K562 (cell line): ENCODE results near the gene ATP6V1F. TPM values are rescaled to one million over a fixed set of nuclear protein-coding genes. Genes with fewer than 3 reads are reported as not detected.

ENCODE experiments used
- CCAR2 ChIP-seq: fragments of 200-400 bp; formaldehyde crosslinking; IDR thresholded peaks from 2 replicates; pipeline ENCODE4 v1.6.1; 2017; ENCODE audit warnings: mild to moderate bottlenecking, low read depth, low read length
- CTCF ChIP-seq, 3 experiments: IDR thresholded peaks in 2 of 3; conservative IDR thresholded peaks in 1 of 3; 2 replicates each; pipeline ENCODE4 v1.5.1; 2011 to 2012; ENCODE audit warnings: low read length in 3 of 3, mild to moderate bottlenecking in 3 of 3, control low read depth in 2 of 3, improper control_type of control experiment in 1 of 3, inconsistent platforms in 1 of 3, low read depth in 1 of 3, mixed read lengths in 1 of 3, moderate library complexity in 1 of 3; ENCODE audit not compliant: insufficient read depth in 2 of 3
- HDAC2 ChIP-seq: fragments of 450-650 bp; IDR thresholded peaks from 2 replicates; pipeline ENCODE4 v1.6.1; 2016; ENCODE audit warnings: mild to moderate bottlenecking
- JUND ChIP-seq, 2 experiments: IDR thresholded peaks; 2 replicates in 1 of 2; 3 replicates in 1 of 2; pipeline ENCODE4 v1.6.1; 2011; ENCODE audit warnings: borderline replicate concordance in 2 of 2, low read depth in 2 of 2, low read length in 2 of 2, improper control_type of control experiment in 1 of 2, missing biosample characterization in 1 of 2, missing genetic modification characterization in 1 of 2, missing genetic modification reagents in 1 of 2
- MAFF ChIP-seq: IDR thresholded peaks from 2 replicates; pipeline ENCODE4 v1.6.1; 2012; ENCODE audit warnings: low read length, improper control_type of control experiment
- MED1 ChIP-seq: sonication (generic); formaldehyde crosslinking; IDR thresholded peaks from 2 replicates; pipeline ENCODE4 v1.8.1; 2023; ENCODE audit warnings: missing genetic modification reagents, borderline replicate concordance
- NFIC ChIP-seq: fragments of 450-650 bp; IDR thresholded peaks from 2 replicates; pipeline ENCODE4 v1.6.1; 2017; ENCODE audit warnings: mild to moderate bottlenecking, inconsistent platforms
- NKRF ChIP-seq: fragments of 450-650 bp; IDR thresholded peaks from 2 replicates; pipeline ENCODE4 v1.6.1; 2016; ENCODE audit warnings: borderline replicate concordance
- PCBP1 ChIP-seq: fragments of 200-400 bp; formaldehyde crosslinking; IDR thresholded peaks from 2 replicates; pipeline ENCODE4 v1.6.1; 2018; ENCODE audit warnings: mild to moderate bottlenecking, low read depth, low read length; ENCODE audit not compliant: poor library complexity, severe bottlenecking
- PPARD ChIP-seq: fragments of 250-450 bp; sonication (Bioruptor Pico); IDR thresholded peaks from 2 replicates; pipeline ENCODE4 v1.8.0; 2022; ENCODE audit warnings: inconsistent platforms, mild to moderate bottlenecking, moderate library complexity
- RBBP5 ChIP-seq: fragments of 200-600 bp; sonication (generic); IDR thresholded peaks from 2 replicates; pipeline ENCODE4 v1.6.1; 2012; ENCODE audit warnings: borderline replicate concordance, mild to moderate bottlenecking, low read length, control low read depth, inconsistent platforms; ENCODE audit not compliant: insufficient read depth, poor library complexity, severe bottlenecking
- polyA plus RNA-seq, 8 experiments: library from polyadenylated mRNA; depleted of rRNA in 4 of 8; stranded (reverse) in 5 of 8; unstranded in 3 of 8; fragments of >200 nt; fragmentation: Nextera tagmentation in 2 of 8; fragmentation: Illumina TruSeq in 1 of 8; extraction: Ambion mirVana in 2 of 8; extraction: Trizol in 1 of 8; gene quantifications; 2 replicates each; pipeline versions ENCODE4 v1.2.1 to v1.2.3, GENCODE V29; 2011 to 2014; ENCODE audit warnings: inconsistent platforms in 1 of 8, missing spikeins in 1 of 8
- total RNA-seq, 7 experiments: library from RNA; depleted of rRNA in 6 of 7; stranded (reverse); fragments of >200 nt in 6 of 7; fragmentation: Illumina TruSeq in 2 of 7; extraction: Trizol in 2 of 7; gene quantifications; 2 replicates each; pipeline versions ENCODE4 v1.2.1 to v1.2.3, GENCODE V29; 2011 to 2021; ENCODE audit warnings: low replicate concordance in 1 of 7
- TF ChIP-seq, protein P1 (sequence below), 2 experiments: fragments of 450-650 bp in 1 of 2; sonication (generic) in 1 of 2; formaldehyde crosslinking; conservative IDR thresholded peaks; 2 replicates each; pipeline versions ENCODE4 v1.4.0 to v1.8.1; 2020 to 2022; ENCODE audit warnings: mild to moderate bottlenecking in 1 of 2, missing genetic modification reagents in 1 of 2
- TF ChIP-seq, protein P2 (sequence below): fragments of 450-650 bp; IDR thresholded peaks from 2 replicates; pipeline ENCODE4 v1.7.0; 2016; ENCODE audit warnings: borderline replicate concordance
- TF ChIP-seq, protein P3 (sequence below): fragments of 250-450 bp; sonication (Bioruptor Pico); IDR thresholded peaks from 2 replicates; pipeline ENCODE4 v1.8.0; 2021; ENCODE audit warnings: moderate library complexity, mild to moderate bottlenecking, inconsistent platforms
- TF ChIP-seq, protein P4 (sequence below): sonication (generic); formaldehyde crosslinking; IDR thresholded peaks from 2 replicates; pipeline ENCODE4 v1.8.0; 2022; ENCODE audit warnings: mild to moderate bottlenecking, missing genetic modification reagents

The ATP6V1F gene
- total and polyA plus RNA-seq, 9 of the 15 experiments (the other 6 are each of a cell fraction or from before 2014, with no cell fraction given): 206 to 1,123 (median 542) TPM

- TF ChIP-seq, protein P1, sequence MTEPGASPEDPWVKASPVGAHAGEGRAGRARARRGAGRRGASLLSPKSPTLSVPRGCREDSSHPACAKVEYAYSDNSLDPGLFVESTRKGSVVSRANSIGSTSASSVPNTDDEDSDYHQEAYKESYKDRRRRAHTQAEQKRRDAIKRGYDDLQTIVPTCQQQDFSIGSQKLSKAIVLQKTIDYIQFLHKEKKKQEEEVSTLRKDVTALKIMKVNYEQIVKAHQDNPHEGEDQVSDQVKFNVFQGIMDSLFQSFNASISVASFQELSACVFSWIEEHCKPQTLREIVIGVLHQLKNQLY (CRISPR knock-in tag; conservative IDR thresholded peaks at IDR 0.05): 0 out of 4 replicates have a peak, but pooled peaks of 1 of the 2 experiments have one; percentile 59
- TF ChIP-seq PPARD (no peak), JUND (IDR thresholded peaks at IDR 0.05; ENCODE audit: borderline replicate concordance, low read depth, low read length) (peak; percentile 67), JUND (tag; IDR thresholded peaks at IDR 0.05; ENCODE audit: borderline replicate concordance, low read depth, low read length) (peak; percentile 35; the same call in 1 of the 3 replicates), CTCF (IDR thresholded peaks at IDR 0.05 in 2 of 3, conservative IDR thresholded peaks at IDR 0.05 in 1 of 3; ENCODE audit: insufficient read depth in 2 of 3, low read depth in 1 of 3, low read length in 3 of 3) (peak; percentile 60 to 70 (median 67)), NKRF (peak; percentile 59; the same call in 1 of the 2 replicates), RBBP5 (no peak), MAFF (no peak), HDAC2 (peak; percentile 98), NFIC (peak; percentile 89), PCBP1 (no peak), CCAR2 (peak; percentile 72), MED1 (CRISPR knock-in tag) (no peak)
- TF ChIP-seq, protein P2, sequence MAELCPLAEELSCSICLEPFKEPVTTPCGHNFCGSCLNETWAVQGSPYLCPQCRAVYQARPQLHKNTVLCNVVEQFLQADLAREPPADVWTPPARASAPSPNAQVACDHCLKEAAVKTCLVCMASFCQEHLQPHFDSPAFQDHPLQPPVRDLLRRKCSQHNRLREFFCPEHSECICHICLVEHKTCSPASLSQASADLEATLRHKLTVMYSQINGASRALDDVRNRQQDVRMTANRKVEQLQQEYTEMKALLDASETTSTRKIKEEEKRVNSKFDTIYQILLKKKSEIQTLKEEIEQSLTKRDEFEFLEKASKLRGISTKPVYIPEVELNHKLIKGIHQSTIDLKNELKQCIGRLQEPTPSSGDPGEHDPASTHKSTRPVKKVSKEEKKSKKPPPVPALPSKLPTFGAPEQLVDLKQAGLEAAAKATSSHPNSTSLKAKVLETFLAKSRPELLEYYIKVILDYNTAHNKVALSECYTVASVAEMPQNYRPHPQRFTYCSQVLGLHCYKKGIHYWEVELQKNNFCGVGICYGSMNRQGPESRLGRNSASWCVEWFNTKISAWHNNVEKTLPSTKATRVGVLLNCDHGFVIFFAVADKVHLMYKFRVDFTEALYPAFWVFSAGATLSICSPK: no peak; the same call in 1 of the 2 replicates
- TF ChIP-seq, protein P3, sequence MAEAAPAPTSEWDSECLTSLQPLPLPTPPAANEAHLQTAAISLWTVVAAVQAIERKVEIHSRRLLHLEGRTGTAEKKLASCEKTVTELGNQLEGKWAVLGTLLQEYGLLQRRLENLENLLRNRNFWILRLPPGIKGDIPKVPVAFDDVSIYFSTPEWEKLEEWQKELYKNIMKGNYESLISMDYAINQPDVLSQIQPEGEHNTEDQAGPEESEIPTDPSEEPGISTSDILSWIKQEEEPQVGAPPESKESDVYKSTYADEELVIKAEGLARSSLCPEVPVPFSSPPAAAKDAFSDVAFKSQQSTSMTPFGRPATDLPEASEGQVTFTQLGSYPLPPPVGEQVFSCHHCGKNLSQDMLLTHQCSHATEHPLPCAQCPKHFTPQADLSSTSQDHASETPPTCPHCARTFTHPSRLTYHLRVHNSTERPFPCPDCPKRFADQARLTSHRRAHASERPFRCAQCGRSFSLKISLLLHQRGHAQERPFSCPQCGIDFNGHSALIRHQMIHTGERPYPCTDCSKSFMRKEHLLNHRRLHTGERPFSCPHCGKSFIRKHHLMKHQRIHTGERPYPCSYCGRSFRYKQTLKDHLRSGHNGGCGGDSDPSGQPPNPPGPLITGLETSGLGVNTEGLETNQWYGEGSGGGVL (CRISPR knock-in tag): no peak
- TF ChIP-seq, protein P4, sequence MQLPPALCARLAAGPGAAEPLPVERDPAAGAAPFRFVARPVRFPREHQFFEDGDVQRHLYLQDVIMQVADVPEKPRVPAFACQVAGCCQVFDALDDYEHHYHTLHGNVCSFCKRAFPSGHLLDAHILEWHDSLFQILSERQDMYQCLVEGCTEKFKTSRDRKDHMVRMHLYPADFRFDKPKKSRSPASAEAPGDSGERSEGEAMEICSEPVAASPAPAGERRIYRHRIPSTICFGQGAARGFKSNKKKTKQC (CRISPR knock-in tag): peak; percentile 28; the same call in 1 of the 2 replicates
Observed at GRCh38 chr7:128860158-128861073, 2.2 kb upstream of the ATP6V1F start (continued).
